Prostate gland (tissue), 2 donors: Measurements from ENCODE around the gene SIX3. TPM values are rescaled to one million over a fixed set of nuclear protein-coding genes. Genes with fewer than 3 reads are reported as not detected.
A peak's percentile ranks its signal among the peaks of the same experiment; 100 is the strongest.

Experiments
- DNase-seq: peaks from one replicate; pipeline ENCODE4 v3.0.0-alpha.2; 2019; ENCODE audit warnings: low spot score
- H3K27ac ChIP-seq, 2 donors: fragments of 200-600 bp; sonication (generic); 2 replicates each; pipeline ENCODE4 v1.5.1; 2017 to 2019
- H3K27me3 ChIP-seq: fragments of 200-600 bp; sonication (generic); replicated peaks from 2 replicates; pipeline ENCODE4 v1.5.1; 2019; ENCODE audit not compliant: insufficient read depth
- H3K36me3 ChIP-seq, 2 donors: fragments of 200-600 bp; sonication (generic); 1 replicate in 1 of 2; 2 replicates in 1 of 2; pipeline versions ENCODE4 v1.5.1 to v1.8.1; 2017 to 2019
- H3K4me1 ChIP-seq: fragments of 200-600 bp; sonication (generic); replicated peaks from 2 replicates; pipeline ENCODE4 v1.5.1; 2019
- H3K4me3 ChIP-seq, 2 donors: fragments of 200-600 bp; sonication (generic); 2 replicates each; pipeline ENCODE4 v1.5.1; 2017 to 2019
- H3K9me3 ChIP-seq: fragments of 200-600 bp; sonication (generic); 2 replicates; pipeline ENCODE4 v1.5.1; 2017
- POLR2A ChIP-seq: fragments of 450-650 bp; IDR thresholded peaks from one replicate; pipeline ENCODE4 v1.6.1; 2016; ENCODE audit warnings: antibody characterized with exemption, mild to moderate bottlenecking
- POLR2AphosphoS5 ChIP-seq: sonication (generic); formaldehyde crosslinking; IDR thresholded peaks from one replicate; pipeline ENCODE4 v1.6.1; 2017; ENCODE audit warnings: antibody characterized with exemption
- WGBS: methylation state at CpG from one replicate; pipeline ENCODE4 v1.1.5; 2018; 5-methylcytosine and 5-hydroxymethylcytosine counted together
- intact Hi-C: fragments of 100-400 bp; cut with DNase I; formaldehyde crosslinking; loops from one replicate; pipeline ENCODE4 v1.14.2; 2022
- total RNA-seq, 2 donors: library from RNA; depleted of rRNA; stranded (reverse); fragments of >200 nt; gene quantifications; one replicate each; pipeline ENCODE4 v1.1.0, GENCODE V29; 2016
- TF ChIP-seq, protein P1 (sequence below), 4 experiments: fragments of 200-600 bp in 2 of 4; fragments of 450-650 bp in 2 of 4; sonication (generic) in 2 of 4; IDR thresholded peaks; 1 replicate in 3 of 4; 2 replicates in 1 of 4; pipeline ENCODE4 v1.5.1; 2016 to 2019; ENCODE audit warnings: antibody characterized with exemption in 4 of 4, mild to moderate bottlenecking in 2 of 4, moderate library complexity in 2 of 4

SIX3 gene
- total RNA-seq, 2 donors from 2014 or later = not detected

DNA sequence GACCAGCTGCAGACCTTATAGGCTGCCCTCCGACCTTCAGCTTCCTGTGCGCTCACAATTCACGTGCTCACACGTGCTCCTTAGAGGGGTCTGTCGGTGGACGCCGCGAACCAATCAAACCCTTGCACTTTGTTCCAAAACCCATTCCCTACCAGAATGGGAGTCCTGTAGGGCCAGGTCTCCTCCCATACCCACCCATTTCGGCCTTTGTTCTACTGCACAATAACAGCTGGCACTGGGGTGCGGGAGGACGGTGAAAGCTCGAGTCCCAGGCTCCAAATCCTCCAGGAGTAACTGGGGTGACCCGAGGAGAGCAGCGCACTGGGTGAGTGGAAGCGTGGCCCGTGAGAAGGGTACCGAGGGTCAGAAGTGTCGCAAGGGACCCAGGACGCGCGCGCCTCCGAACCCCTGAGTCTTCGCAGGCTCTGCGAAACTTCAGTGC, 13.0 kb downstream of the SIX3 start:
- TF ChIP-seq, protein P1, sequence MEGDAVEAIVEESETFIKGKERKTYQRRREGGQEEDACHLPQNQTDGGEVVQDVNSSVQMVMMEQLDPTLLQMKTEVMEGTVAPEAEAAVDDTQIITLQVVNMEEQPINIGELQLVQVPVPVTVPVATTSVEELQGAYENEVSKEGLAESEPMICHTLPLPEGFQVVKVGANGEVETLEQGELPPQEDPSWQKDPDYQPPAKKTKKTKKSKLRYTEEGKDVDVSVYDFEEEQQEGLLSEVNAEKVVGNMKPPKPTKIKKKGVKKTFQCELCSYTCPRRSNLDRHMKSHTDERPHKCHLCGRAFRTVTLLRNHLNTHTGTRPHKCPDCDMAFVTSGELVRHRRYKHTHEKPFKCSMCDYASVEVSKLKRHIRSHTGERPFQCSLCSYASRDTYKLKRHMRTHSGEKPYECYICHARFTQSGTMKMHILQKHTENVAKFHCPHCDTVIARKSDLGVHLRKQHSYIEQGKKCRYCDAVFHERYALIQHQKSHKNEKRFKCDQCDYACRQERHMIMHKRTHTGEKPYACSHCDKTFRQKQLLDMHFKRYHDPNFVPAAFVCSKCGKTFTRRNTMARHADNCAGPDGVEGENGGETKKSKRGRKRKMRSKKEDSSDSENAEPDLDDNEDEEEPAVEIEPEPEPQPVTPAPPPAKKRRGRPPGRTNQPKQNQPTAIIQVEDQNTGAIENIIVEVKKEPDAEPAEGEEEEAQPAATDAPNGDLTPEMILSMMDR (IDR thresholded peaks at IDR 0.05) = no peak
- TF ChIP-seq POLR2AphosphoS5 (no peak), POLR2A (no peak)
- Histone ChIP-seq H3K4me1 (peaks cover 8% of the 10 kb centered on the region), H3K9me3 (no peaks in the 10 kb centered on the region), H3K4me3 (no peak overlapping the region), H3K36me3 (no peaks in the 10 kb centered on the region), H3K27me3 (peaks cover 21% of the 10 kb centered on the region), H3K27ac (no peak overlapping the region)
- intact Hi-C loops = no loop called here
- WGBS = 22% methylated on average over 25 of the region's 25 CpGs
- no peak for DNase-seq

DNA sequence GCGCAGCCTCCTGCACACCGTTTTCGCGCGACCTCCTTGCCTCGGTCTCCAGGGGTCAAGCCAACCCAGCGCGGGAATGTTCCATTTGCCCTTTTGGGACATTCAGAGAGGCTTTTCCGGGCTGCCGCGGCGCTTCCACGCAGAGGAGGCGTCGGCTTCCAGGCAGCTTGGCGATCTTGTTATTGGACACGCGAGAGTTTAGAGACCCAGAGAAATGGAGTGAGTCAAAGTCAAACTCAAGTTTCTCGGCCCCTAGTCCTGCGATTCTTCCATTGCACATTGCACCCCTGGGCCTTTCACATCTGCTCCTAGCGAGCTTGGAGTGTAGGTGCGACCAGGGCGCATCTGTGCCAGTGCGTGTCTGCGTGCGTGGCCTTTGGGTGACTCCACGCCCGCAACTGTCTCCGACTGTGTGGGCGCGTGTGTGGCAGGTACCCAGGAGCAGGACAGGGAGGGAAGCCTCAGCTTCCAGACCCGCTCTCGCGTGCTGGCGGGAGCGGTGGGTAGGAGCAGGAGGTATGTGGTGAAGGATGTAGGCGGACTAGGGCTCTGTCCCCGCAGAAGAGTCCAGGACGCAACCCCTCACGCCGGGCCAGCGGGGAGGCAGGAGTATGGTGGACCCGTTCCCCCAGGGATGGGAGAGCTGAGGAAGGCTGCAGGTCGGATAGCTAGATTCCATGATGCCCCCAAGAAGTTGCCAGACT, 13.5 kb downstream of the SIX3 start:
- intact Hi-C loops = loop anchor here (1.0 to 5.0 kb wide), 2 partner anchors 475 to 563 kb away; no protein-coding TSS in a partner anchor
- Histone ChIP-seq H3K27me3 (peaks cover 18% of the 10 kb centered on the region), H3K36me3 (no peaks in the 10 kb centered on the region), H3K4me1 (peaks cover 8% of the 10 kb centered on the region), H3K4me3 (no peak overlapping the region), H3K9me3 (no peaks in the 10 kb centered on the region), H3K27ac (no peak overlapping the region)
- TF ChIP-seq POLR2AphosphoS5 = no peak
- TF ChIP-seq, protein P1 (IDR thresholded peaks at IDR 0.05) = no peak
- no peak for TF ChIP-seq POLR2A
- no peak for DNase-seq
- 4% methylated on average over 44 of the region's 44 CpGs for WGBS

DNA sequence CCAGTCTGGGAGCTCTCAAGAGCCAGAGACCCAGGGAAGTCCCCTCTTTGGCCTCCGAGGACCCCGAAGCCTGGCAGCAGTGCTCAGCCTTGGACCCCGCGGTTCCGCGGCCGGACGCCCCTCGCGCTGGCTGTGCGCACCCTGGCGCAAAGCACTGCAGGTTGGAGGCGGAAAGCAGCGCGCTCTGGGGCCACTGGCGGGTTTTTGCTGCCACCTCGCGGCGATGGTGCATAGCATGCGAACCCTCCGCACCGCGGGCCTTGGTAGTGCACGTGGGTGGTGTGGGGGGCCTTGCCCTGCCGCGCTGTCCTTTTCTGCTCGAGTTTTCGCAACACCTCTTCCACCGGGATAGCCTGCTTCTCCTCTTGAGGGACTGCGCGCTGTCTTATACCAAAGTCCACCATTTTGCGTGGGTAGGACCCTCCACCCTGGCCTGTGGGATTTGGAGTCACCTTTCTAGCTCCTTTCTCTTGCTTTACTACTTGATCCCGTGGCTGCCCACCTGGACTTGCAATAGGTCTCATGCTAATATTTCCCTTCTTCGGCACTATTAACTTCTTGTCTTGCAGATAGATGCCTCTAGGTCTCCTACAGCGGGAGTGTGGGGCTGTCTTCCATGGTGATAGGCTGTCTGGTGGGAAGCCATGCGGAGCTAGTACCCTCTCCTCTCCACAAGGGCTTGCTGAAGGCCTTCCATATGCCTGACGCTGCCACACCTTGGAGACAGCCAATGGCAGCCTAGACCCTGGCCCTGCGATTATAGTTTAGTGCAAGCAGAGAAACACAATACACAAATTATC, 14.3 kb downstream of the SIX3 start:
- Histone ChIP-seq H3K4me1 (peaks cover 8% of the 10 kb centered on the region), H3K4me3 (no peak overlapping the region), H3K36me3 (no peaks in the 10 kb centered on the region), H3K27ac (no peak overlapping the region), H3K9me3 (no peaks in the 10 kb centered on the region), H3K27me3 (peaks cover 18% of the 10 kb centered on the region)
- TF ChIP-seq, protein P1 (IDR thresholded peaks at IDR 0.05) = peak; percentile 69 to 91 (median 83)
- TF ChIP-seq POLR2AphosphoS5 = no peak
- no peak for TF ChIP-seq POLR2A
- WGBS = 22% methylated on average over 18 of the region's 38 CpGs
- intact Hi-C loops = loop anchor here (1.0 to 5.0 kb wide), 2 partner anchors 475 to 563 kb away; no protein-coding TSS in a partner anchor
- peak; percentile 49 for DNase-seq

DNA sequence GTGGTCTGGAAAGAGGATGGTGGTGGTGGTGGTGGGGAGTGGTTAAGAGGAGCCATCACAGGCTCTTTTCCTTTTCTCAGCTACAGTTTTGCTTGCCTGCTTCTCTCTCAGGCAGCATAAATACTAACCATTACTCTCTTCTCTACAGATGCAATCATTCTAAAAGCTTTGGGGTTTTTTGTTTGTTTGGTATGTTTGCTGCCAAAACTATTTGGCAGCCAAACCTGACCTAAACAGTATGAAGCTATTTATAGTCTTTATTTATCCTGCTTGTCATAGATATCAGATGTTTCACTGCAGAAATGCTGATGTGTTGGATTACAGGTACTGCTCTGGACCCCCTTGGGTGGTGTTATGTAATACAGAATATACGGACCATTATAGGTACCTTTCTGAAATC, 15.3 kb downstream of the SIX3 start:
- DNase-seq = no peak
- no peaks in the 10 kb centered on the region for H3K9me3 ChIP-seq
- peaks cover 18% of the 10 kb centered on the region for H3K27me3 ChIP-seq
- H3K27ac ChIP-seq = no peak overlapping the region
- no peak overlapping the region for H3K4me3 ChIP-seq
- peaks cover 8% of the 10 kb centered on the region for H3K4me1 ChIP-seq
- intact Hi-C loops = loop anchor here (5.0 kb wide), 1 partner anchor 565 kb away; no protein-coding TSS in a partner anchor
- no peaks in the 10 kb centered on the region for H3K36me3 ChIP-seq
- 56% methylated on average over 1 of the region's 1 CpG for WGBS
- no peak for TF ChIP-seq POLR2A
- TF ChIP-seq, protein P1 (IDR thresholded peaks at IDR 0.05) = no peak
- no peak for TF ChIP-seq POLR2AphosphoS5
